GM12865 (cell line): ENCODE results near the gene TEDC2.

ENCODE experiments used
- DNase-seq: peaks from one replicate; pipeline ENCODE4 v3.0.0; 2010; ENCODE audit warnings: low read depth
- H3K4me3 ChIP-seq: 2 replicates; pipeline ENCODE4 v1.5.1; 2011; ENCODE audit warnings: mild to moderate bottlenecking, low read depth, low read length, control low read depth
- TF ChIP-seq, protein P1 (sequence below): IDR thresholded peaks from 2 replicates; pipeline ENCODE4 v1.5.1; 2011; ENCODE audit warnings: low read length, control low read depth, low read depth, inconsistent platforms; ENCODE audit not compliant: insufficient read depth; ENCODE audit errors: missing control alignments

TEDC2 gene

GRCh38 chr16:2451851-2452320 is 8.0 kb upstream of the TEDC2 start:
- no peak for DNase-seq
- TF ChIP-seq, protein P1, sequence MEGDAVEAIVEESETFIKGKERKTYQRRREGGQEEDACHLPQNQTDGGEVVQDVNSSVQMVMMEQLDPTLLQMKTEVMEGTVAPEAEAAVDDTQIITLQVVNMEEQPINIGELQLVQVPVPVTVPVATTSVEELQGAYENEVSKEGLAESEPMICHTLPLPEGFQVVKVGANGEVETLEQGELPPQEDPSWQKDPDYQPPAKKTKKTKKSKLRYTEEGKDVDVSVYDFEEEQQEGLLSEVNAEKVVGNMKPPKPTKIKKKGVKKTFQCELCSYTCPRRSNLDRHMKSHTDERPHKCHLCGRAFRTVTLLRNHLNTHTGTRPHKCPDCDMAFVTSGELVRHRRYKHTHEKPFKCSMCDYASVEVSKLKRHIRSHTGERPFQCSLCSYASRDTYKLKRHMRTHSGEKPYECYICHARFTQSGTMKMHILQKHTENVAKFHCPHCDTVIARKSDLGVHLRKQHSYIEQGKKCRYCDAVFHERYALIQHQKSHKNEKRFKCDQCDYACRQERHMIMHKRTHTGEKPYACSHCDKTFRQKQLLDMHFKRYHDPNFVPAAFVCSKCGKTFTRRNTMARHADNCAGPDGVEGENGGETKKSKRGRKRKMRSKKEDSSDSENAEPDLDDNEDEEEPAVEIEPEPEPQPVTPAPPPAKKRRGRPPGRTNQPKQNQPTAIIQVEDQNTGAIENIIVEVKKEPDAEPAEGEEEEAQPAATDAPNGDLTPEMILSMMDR, result no peak
- no peak overlapping the region for H3K4me3 ChIP-seq

DNA sequence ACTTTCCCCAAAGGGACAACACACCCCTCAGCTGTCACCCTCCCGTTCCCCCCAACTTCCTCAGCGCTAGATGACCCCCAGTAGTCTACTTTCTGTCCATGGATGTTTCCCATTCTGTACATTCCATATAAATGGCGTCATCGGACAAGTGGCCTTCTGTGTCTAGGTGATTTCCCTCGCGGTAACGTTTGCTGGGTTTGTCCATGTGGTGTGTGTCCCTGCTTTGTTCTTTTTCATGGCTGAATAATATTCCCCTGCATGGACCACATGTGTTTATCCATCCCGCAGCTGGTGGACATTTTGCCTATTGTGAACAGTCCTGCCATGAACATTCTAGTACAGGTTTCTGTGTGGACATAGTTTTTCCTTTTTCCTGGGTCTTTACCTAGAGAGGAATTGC is 7.3 kb upstream of the TEDC2 start:
- TF ChIP-seq, protein P1, result no peak
- no peak for DNase-seq
- no peak overlapping the region for H3K4me3 ChIP-seq

- H3K4me3 ChIP-seq, result no peak overlapping the region
- no peak for DNase-seq
- TF ChIP-seq, protein P1, result no peak
Measured at GRCh38 chr16:2455081-2455845, 4.6 kb upstream of the TEDC2 start.

DNA sequence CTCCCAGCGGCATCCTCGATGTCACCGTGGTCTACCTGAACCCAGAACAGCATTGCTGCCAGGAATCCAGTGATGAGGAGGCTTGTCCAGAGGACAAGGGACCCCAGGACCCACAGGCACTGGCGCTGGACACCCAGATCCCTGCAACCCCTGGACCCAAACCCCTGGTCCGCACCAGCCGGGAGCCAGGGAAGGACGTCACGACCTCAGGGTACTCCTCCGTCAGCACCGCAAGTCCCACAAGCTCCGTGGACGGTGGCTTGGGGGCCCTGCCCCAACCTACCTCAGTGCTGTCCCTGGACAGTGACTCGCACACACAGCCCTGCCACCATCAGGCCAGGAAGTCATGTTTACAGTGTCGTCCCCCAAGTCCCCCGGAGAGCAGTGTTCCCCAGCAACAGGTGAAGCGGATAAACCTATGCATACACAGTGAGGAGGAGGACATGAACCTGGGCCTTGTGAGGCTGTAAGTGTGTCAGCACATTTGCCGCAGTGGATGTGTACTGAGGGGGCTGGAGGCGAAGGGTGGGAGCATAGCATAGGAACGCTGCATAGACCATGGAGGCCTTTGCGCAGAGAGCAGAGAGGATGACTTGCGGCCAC is 3.3 kb upstream of the TEDC2 start:
- TF ChIP-seq, protein P1, result no peak
- no peak overlapping the region for H3K4me3 ChIP-seq
- no peak for DNase-seq

- H3K4me3 ChIP-seq, result no peak overlapping the region
- TF ChIP-seq, protein P1, result no peak
Measured at GRCh38 chr16:2457267-2457666, 2.6 kb upstream of the TEDC2 start.

GRCh38 chr16:2457946-2458345 is 2.0 kb upstream of the TEDC2 start:
- no peak overlapping the region for H3K4me3 ChIP-seq
- TF ChIP-seq, protein P1, result no peak
- DNase-seq, result no peak

More at GRCh38 chr16:2457267-2457666, 2.6 kb upstream of the TEDC2 start:
- DNase-seq, result no peak
